Fibroblast of lung (primary cell): ENCODE measurements around the gene SLC25A36.

Experiments used
- CTCF ChIP-seq, 2 donors: IDR thresholded peaks in 1 of 2; conservative IDR thresholded peaks in 1 of 2; 1 replicate in 1 of 2; 2 replicates in 1 of 2; pipeline ENCODE4 v1.5.1; 2011 to 2012; ENCODE audit warnings: low read length in 2 of 2, control low read depth in 1 of 2, inconsistent platforms in 1 of 2, low read depth in 1 of 2, mild to moderate bottlenecking in 1 of 2
- EZH2 ChIP-seq: IDR thresholded peaks from 2 replicates; pipeline ENCODE4 v1.5.1; 2012; ENCODE audit warnings: low read length, control low read depth, mild to moderate bottlenecking; ENCODE audit errors: missing control alignments

DNA sequence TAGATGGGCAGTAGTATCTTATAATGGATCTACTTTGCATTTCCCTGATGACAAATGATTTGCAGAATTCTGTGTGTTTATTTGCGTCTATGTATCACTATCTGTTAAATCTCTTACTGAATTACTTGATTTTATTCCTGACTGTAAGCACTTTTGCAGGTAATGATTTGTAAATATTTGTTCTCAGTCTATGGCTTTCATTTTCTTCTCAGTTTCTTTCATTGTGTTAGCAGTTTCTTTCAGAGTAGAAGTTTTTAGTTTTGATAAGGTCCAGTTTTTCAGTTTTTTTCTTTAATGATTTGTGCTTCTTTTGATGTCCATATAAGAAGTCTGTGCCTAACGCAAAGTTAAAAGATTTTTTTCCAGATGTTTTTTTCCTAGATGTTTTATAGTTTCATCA lies 12.9 kb downstream of the SLC25A36 start:
- TF ChIP-seq CTCF (conservative IDR thresholded peaks at IDR 0.05 in 1 of 2, IDR thresholded peaks at IDR 0.05 in 1 of 2; ENCODE audit: low read depth in 1 of 2, low read length in 2 of 2) (no peak), EZH2 (no peak)
